GM13977 (cell line): Measurements from ENCODE around the gene XDH.

Experiments used
- DNase-seq: peaks from one replicate; pipeline ENCODE4 v3.0.0; 2012; ENCODE audit warnings: low spot score
- CTCF ChIP-seq: IDR thresholded peaks from 2 replicates; pipeline ENCODE4 v1.5.1; 2012; ENCODE audit warnings: mild to moderate bottlenecking, control low read depth; ENCODE audit not compliant: insufficient read depth; ENCODE audit errors: extremely low read depth, missing control alignments
- in situ Hi-C: fragments of 300-500 bp; cut with MboI; formaldehyde crosslinking; loops from one replicate; pipeline ENCODE4 v1.12.0; 2022; ENCODE audit warnings: low sequenced_read_pairs, low pct_unique_long_range_greater_than_20kb, mixed read lengths, inconsistent platforms; ENCODE audit not compliant: unreplicated experiment

Gene XDH

DNA sequence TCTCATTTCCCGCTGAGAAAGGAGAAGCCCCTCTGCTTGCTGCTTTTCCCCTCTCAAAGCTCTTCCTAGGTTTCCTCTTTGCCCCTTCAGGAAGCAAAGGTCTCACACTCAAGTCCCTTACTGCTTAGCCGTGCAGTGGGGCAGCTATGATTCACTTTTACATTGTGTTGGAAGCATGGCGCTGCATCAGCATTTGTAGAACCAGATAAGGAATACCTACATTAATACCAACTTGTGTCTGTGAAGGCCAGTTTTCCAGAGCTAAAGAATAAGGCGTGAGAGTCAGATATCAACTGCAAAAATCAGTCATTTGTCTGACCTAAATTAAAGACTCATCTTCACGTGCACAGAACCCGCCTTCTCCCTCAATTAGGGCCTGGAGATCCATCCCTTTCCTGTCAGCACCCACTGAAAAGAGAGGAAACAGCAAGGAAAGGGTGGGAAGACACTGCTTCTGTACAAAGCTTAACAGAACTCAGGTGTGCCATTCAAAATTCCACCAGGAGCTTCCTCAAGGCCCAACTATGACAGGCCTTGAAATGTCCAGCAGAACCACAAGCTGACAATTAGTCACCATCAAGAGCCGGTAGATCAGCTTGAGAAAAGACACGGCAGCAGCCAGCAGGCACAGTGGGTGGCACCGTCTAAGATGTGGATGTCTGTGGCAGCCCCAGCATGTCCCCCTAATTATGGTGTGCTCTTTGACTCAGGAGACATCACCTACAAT, 16.1 kb upstream of the XDH start:
- in situ Hi-C loops, result no loop called here
- TF ChIP-seq CTCF, result no peak
- DNase-seq, result no peak

GRCh38 chr2:31429759-31430438, 15.4 kb upstream of the XDH start:
- in situ Hi-C loops, result no loop called here
- no peak for DNase-seq
- TF ChIP-seq CTCF, result no peak

DNA sequence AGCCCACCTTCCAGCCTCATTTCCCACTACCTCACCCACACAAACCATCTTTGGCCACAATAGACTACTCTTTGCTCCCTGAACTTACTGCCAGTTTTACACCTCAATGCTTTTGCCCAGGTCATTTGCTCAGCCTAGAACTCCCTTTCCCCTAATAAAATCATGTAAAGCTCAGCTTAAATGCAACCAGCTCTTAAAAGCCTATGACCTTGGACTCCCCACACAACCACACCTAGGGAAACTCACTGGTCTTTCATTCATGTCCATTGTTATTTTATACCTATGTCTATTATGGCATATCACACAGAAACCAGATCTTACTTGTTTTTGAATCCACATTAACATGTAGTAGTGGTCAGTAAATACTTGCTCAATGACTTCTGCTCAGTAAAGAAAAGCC, 14.5 kb upstream of the XDH start:
- in situ Hi-C loops, result no loop called here
- no peak for TF ChIP-seq CTCF
- no peak for DNase-seq

GRCh38 chr2:31428001-31428418, 13.5 kb upstream of the XDH start:
- in situ Hi-C loops, result no loop called here
- DNase-seq, result no peak
- peak; percentile 5 for TF ChIP-seq CTCF

DNA sequence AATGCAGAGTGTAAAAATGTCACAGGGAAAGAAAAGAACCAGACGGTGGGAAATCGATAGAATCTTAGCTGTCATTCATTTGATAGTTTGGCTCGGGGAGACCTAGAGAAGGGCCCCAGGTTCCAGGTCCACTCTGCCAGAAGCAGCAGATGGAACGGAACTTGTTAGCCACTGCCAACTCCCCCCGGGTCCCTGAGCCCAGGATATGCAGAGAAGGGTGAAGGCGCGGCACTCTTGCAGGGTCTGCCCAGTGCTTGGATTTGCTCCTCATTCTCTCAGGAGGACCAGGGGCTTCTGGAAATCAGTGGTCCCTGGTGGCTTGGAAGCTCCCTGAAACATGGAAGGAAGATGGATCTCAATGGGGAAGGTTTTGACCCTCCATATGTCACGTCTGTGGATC, 11.6 kb upstream of the XDH start:
- TF ChIP-seq CTCF, result no peak
- in situ Hi-C loops, result no loop called here
- no peak for DNase-seq

DNA sequence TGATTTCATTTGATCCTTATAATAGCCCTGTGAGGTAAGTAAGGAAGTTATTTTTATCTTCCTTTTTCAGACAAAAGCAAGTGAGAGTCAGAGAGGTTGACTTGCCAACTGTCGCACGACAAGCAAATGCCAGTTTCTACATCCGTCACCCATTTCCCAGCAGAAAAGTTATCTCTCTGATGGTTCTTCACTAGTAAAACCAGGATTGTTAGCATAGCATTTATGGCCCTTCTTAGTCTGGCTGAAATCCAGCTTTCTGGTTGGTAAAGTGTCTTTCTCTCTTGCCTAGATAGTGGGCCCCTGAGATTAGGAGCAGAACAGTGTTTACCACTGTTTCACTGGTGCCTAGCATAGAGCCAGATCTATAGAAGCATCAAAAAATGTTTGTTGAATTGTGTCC, 7.1 kb upstream of the XDH start:
- TF ChIP-seq CTCF, result no peak
- no peak for DNase-seq
- in situ Hi-C loops, result no loop called here
